H1 (cell line): ENCODE measurements around the gene FBXO8.

Experiments
- ATF2 ChIP-seq: IDR thresholded peaks from 2 replicates; pipeline ENCODE4 v1.6.1; 2012; ENCODE audit warnings: low read length, inconsistent platforms
- EZH2 ChIP-seq: fragments of 200-600 bp; sonication (generic); IDR thresholded peaks from 2 replicates; pipeline ENCODE4 v1.7.1; 2012; ENCODE audit warnings: low read depth, mild to moderate bottlenecking, moderate library complexity, low read length, inconsistent platforms; ENCODE audit not compliant: severe bottlenecking
- HDAC2 ChIP-seq, 2 experiments: fragments of 300-600 bp in 1 of 2; sonication (generic) in 1 of 2; IDR thresholded peaks; 2 replicates each; pipeline ENCODE4 v1.6.1; 2011 to 2012; ENCODE audit warnings: low read depth in 2 of 2, low read length in 2 of 2, mild to moderate bottlenecking in 2 of 2, moderate library complexity in 2 of 2, borderline replicate concordance in 1 of 2, inconsistent platforms in 1 of 2
- JUN ChIP-seq: IDR thresholded peaks from 2 replicates; pipeline ENCODE4 v1.6.1; 2011; ENCODE audit warnings: low read depth, mild to moderate bottlenecking, improper control_type of control experiment, low read length
- POLR2A ChIP-seq, 2 experiments: IDR thresholded peaks; 1 replicate in 1 of 2; 2 replicates in 1 of 2; pipeline ENCODE4 v1.6.1; 2011; ENCODE audit warnings: low read depth in 2 of 2, low read length in 2 of 2, mild to moderate bottlenecking in 2 of 2; ENCODE audit errors: control extremely low read depth in 1 of 2
- RFX5 ChIP-seq: IDR thresholded peaks from 2 replicates; pipeline ENCODE4 v1.6.1; 2011; ENCODE audit warnings: low read depth, low read length, improper control_type of control experiment, borderline replicate concordance
- SIX5 ChIP-seq: IDR thresholded peaks from 2 replicates; pipeline ENCODE4 v1.6.1; 2011; ENCODE audit warnings: mild to moderate bottlenecking, low read depth, low read length
- SP4 ChIP-seq: IDR thresholded peaks from 2 replicates; pipeline ENCODE4 v1.6.1; 2012; ENCODE audit warnings: low read length, inconsistent platforms
- TAF7 ChIP-seq: optimal IDR thresholded peaks from 2 replicates; pipeline ENCODE3; 2011; ENCODE audit warnings: low read depth, mild to moderate bottlenecking, inconsistent platforms, low read length, moderate library complexity, borderline replicate concordance
- TEAD4 ChIP-seq: IDR thresholded peaks from 2 replicates; pipeline ENCODE4 v1.6.1; 2012; ENCODE audit warnings: low read depth, low read length, inconsistent platforms, mixed read lengths
- TF ChIP-seq, protein P1 (sequence below), 3 experiments: IDR thresholded peaks; 1 replicate in 2 of 3; 2 replicates in 1 of 3; pipeline versions ENCODE4 v1.5.1 to v1.6.1; 2011; ENCODE audit warnings: low read length in 3 of 3, mild to moderate bottlenecking in 3 of 3, inconsistent platforms in 2 of 3, low read depth in 1 of 3, moderate library complexity in 1 of 3; ENCODE audit not compliant: insufficient read depth in 1 of 3; ENCODE audit errors: control extremely low read depth in 1 of 3

DNA sequence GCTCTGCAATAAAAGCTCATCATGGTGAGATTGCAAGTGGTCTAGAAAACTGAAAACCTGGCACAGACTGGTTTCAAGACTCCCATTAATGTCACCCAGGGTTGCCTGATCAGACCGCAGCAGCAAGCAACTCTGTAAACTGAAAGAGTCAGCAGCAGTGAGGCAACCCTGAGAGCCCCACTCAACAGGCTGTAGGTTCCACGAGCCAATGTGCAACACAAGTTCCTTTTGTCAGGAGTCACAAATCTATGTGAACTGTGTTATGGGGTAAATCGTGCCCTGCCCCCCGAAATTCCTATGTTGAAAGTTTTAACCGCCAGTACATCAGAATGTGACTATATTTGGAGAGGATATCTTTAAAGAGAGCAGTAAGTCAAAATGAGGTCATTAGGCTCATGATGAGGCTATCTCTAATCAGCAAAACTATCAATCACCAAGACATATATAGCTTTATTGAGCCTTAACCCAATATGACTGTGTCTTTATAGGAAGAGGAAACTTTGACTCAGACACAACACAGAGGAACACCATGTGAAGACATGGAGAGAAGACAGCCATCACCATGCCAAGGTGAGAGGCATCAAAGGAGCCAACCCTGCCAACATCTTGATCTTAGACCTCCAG, 94.0 kb downstream of the FBXO8 start:
- TF ChIP-seq EZH2 (no peak), POLR2A (IDR thresholded peaks at IDR 0.05; ENCODE audit: control extremely low read depth in 1 of 2, low read depth in 2 of 2, low read length in 2 of 2) (no peak), TEAD4 (no peak), SIX5 (no peak), HDAC2 (IDR thresholded peaks at IDR 0.05; ENCODE audit: borderline replicate concordance in 1 of 2, low read depth in 2 of 2, low read length in 2 of 2) (no peak), RFX5 (no peak), SP4 (no peak), ATF2 (no peak), TAF7 (no peak), JUN (no peak)
- TF ChIP-seq, protein P1, sequence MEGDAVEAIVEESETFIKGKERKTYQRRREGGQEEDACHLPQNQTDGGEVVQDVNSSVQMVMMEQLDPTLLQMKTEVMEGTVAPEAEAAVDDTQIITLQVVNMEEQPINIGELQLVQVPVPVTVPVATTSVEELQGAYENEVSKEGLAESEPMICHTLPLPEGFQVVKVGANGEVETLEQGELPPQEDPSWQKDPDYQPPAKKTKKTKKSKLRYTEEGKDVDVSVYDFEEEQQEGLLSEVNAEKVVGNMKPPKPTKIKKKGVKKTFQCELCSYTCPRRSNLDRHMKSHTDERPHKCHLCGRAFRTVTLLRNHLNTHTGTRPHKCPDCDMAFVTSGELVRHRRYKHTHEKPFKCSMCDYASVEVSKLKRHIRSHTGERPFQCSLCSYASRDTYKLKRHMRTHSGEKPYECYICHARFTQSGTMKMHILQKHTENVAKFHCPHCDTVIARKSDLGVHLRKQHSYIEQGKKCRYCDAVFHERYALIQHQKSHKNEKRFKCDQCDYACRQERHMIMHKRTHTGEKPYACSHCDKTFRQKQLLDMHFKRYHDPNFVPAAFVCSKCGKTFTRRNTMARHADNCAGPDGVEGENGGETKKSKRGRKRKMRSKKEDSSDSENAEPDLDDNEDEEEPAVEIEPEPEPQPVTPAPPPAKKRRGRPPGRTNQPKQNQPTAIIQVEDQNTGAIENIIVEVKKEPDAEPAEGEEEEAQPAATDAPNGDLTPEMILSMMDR (IDR thresholded peaks at IDR 0.05; ENCODE audit: control extremely low read depth in 1 of 3, insufficient read depth in 1 of 3, low read depth in 1 of 3, low read length in 3 of 3), result no peak
